Jurkat, Clone E6-1 (cell line): ENCODE data around the gene CDH4.
"Not testable (repeated sequence)": the region's sequence is repeated elsewhere in the genome, so short reads cannot be mapped to it uniquely, and the experiment has no call there.

Experiments
- DNase-seq: peaks from one replicate; pipeline ENCODE4 v3.0.0-alpha.2; 2011; ENCODE audit warnings: low read depth, low spot score
- H3K4me3 ChIP-seq: 2 replicates; pipeline ENCODE4 v1.5.1; 2011; ENCODE audit warnings: mild to moderate bottlenecking, low read length, control low read depth, moderate library complexity

CDH4 gene

DNA sequence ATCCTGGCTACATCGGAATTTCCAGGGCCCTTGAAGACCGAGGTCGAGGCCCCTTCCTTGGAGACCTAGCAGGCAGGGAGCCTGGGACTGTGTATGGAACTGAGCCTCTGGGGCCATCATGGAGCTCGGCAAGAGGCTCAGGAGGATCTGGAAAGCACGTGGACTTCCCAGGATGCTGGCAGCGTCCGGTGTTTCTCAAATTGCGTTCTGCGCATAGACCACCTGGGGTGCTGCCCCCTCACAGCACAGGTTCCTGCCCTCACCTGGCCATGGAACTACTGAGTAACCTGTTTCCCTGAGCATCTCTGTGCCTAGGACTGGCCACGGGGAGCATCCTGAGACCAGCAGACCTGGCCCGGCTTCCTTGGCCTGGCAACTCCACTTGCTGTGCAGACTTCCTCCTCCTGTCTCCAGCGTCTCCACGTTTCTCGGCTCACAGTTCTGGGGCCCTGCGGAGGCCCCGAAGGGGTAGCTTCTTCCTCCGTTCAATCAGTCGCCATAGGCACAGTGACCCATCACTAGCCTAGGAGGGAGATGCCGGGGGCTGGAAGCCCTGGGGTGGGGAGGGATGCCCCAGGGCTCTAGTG, 144.3 kb downstream of the CDH4 start:
- no peak for DNase-seq
- no peak overlapping the region for H3K4me3 ChIP-seq

DNA sequence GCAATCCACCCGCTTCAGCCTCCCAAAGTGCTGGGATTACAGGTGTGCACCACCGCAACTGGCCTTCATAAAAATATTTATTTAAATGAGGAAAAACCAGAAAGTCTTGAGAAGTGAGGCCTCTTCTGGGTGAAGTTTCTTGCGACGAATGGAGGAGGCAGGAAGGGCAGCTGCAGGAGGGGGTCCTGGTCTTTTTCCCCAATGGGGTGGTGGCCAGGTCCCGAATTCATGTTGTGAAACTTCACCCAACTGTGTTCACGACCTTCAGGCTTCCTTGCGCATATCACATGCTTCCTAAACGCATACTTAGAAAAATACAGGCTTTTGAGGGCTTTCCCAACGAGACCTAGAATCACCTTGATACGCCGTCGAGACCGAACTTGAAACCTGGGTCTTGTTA, 145.1 kb downstream of the CDH4 start:
- no peak overlapping the region for H3K4me3 ChIP-seq
- no peak for DNase-seq

DNA sequence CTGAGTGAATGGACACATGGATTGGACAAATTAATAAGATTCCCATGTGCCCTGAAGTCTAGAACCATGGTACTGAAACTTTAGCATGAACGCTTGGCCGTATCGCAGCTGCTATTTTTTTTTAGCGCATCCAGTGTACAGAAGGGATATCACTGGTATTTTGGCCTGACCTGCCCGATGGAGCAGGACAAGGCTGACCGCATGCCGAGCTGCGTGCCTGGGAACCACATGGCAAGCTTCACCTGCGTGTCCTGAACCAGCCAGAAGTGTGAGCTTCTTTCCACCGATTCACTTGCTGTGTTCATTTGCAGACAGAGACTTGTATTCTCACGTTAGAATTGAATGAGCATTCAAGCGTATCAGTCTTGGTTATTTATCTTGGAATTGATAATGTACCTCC, 145.7 kb downstream of the CDH4 start:
- no peak overlapping the region for H3K4me3 ChIP-seq
- DNase-seq, result no peak

DNA sequence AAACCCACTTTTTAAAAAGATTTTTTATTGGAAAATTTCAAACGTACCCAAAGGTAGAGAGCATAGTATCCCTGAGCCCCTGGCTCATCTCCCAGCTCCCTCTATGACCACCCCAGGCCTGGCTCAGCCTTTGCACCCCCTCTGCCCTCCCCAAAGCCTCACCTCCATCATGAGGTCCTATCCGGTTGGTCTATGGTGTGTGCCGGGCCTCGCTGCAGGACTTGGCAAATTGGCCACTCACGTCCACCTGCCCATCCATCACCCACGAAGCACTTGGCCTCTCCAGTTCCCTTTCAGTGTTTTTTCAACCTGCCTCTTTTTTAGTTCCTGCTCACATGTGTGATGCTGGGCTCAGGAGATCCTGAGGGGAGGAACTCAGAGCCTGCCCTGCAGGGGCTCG, 147.4 kb downstream of the CDH4 start:
- H3K4me3 ChIP-seq, result no peak overlapping the region
- DNase-seq, result no peak

DNA sequence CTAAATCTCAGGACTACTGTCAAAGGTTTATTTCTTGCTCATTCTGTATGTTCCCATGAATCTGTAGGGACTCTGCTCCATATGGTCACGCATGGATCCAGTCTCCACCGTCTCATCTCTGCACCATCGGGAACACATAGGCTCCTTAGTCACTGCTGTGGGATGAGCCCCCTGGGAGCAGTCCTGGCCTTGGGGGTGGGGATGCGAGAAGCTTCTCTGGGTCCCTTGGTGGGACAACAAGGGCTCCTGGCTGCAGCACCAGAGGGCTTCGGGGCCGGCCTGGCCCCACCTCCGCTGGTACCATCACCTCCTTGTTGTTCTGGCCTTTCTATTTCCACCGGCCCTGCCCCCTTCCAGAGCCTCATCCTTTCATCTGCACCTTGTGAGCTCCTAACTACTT, 148.4 kb downstream of the CDH4 start:
- no peak overlapping the region for H3K4me3 ChIP-seq
- no peak for DNase-seq

DNA sequence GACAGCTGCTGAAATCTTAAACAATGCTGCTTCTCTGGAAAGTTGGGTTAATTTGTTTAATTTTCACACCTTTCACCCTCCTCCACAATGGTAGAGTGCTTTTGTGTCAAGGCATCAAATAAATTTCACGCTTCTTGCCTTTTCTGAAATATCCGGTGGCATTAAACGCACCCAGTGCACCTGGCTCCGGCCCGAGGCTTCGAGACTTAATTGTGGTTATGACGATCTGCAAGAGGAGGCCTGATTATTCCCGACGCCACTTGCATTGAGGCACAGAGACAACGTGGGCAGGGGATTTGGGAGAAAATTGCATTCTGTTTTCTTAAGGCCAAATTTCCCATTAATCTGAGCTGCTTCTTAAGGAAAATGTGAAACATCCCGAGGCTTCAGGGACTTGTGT, 152.2 kb downstream of the CDH4 start:
- DNase-seq, result no peak
- no peak overlapping the region for H3K4me3 ChIP-seq

DNA sequence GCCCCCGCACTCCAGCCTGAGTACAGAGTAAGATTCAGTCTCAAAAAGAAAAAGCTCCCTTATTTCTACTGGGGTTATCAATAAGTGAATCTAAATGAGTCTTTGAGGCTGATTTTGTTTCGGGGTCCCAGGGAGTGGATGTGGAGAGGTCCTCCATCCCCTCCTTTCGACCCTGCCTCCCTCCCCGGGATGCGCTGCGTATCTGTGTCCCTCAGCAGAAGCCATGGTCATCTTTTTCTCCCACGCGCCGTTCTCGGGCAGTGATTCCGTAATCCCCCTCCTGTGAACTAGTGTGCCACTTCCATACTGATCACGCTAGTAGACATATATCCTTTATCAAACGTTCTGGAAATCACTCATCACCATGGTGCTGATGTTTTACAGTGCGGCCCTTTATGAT, 152.9 kb downstream of the CDH4 start:
- no peak overlapping the region for H3K4me3 ChIP-seq
- no peak for DNase-seq

DNA sequence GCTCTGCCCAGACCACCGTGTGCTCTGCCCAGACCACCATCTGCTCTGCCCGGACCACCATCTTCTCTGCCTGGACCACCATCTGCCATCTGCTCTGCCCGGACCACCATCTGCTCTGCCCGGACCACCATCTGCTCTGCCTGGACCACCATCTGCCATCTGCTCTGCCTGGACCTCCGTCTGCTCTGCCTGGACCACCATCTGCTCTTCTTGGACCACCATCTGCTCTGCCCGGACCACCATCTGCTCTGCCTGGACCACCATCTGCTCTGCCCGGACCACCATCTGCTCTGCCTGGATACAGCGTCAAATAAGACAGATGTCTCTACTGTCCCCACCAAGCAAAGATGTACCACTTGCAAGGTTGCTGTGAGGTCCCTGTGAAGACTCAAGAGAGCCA, 154.7 kb downstream of the CDH4 start:
- DNase-seq, H3K4me3 ChIP-seq: not testable (repeated sequence)

DNA sequence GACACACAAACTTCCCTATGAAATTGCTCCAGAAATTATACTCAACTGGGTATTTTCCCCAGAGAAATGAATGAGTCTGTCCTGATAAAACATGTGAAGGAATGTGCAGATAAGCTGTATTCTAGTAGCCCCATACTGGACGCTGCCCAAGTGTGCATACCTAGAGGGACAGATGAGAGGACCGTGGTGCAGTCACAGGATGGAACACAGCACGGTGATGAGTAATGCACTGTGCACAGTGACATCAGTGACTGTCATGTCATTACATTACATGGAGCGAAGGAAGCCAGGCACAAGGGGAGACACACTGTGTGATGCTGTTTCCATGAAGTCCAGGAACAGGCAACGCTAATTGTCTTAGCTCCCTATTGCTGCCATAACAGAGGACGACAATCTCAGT, 155.5 kb downstream of the CDH4 start:
- no peak for DNase-seq
- H3K4me3 ChIP-seq, result no peak overlapping the region

DNA sequence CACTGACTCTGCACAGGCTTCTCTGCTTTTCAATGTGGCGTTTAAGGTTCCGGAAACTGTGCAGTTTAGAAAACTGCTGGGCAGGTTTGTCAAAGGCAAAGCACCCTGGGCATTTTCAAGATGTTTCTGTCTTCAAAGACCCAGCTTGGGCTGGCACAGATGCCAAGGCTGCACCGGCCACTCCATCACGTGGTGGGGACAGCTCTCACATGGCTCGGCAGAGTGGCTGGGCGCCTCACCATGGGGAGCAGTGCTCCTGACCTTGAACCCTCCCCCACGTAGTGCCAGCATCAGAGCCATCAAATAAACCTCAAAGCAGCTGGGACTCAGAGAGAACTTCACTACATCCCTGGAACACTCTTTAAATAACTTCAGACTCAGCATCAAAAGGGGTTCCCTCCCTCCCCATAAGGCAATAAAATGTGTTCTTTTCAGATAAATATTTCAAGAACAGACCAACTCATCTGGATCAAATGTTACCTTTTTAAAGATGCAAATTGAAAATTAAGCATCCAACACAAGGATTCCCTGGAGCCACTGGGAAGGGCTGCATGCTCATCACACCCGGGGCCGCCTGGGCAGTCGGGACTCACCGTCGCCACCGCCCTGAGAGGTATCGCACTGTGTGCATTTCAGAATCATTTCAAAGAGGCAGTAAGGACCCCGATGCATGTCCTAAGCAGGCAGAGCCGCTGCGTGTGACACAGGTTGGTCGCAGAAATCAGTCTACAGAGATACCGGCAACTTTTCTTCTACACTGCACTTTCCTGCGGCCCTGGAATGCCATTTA, 157.1 kb downstream of the CDH4 start:
- no peak for DNase-seq
- H3K4me3 ChIP-seq, result no peak overlapping the region

DNA sequence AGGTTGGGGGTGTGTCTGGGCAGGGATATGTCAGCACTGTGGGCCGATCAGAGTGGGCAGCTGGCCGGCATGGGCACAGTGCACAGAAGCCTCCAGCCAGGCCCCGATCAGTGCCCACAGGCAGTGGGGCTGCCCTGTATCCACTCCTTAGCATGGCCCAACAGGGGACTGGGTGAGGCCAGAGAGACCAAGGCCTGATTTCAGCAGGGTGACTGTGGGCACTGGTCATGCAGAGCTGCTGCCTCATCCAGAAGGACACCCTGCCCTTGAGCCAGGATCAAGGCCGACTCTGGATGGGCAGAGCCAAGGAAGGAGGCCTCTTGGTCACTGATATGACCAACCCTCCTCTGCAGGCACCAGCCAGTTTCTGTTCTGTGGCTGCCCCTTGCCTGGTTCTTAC, 159.7 kb downstream of the CDH4 start:
- no peak overlapping the region for H3K4me3 ChIP-seq
- no peak for DNase-seq

DNA sequence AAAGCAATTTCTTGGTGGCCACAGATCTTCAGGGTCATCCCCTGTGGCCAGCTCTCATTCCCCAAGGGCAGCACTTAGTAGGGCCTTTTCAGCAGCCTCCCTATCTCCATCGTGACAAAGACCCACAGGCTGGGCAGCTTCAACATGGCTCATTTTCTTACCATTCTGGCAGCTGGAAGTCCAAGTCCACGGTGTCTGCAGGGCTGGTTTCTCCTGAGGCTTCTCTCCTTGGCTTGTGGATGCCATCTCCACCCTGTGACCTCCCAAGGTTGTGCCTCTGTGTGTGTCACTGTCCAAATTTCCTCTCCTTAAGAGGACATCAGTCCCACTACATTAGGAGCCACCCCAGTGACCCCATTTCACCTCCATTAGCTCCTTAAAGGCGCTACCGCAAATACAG, 161.7 kb downstream of the CDH4 start:
- no peak for DNase-seq
- no peak overlapping the region for H3K4me3 ChIP-seq

DNA sequence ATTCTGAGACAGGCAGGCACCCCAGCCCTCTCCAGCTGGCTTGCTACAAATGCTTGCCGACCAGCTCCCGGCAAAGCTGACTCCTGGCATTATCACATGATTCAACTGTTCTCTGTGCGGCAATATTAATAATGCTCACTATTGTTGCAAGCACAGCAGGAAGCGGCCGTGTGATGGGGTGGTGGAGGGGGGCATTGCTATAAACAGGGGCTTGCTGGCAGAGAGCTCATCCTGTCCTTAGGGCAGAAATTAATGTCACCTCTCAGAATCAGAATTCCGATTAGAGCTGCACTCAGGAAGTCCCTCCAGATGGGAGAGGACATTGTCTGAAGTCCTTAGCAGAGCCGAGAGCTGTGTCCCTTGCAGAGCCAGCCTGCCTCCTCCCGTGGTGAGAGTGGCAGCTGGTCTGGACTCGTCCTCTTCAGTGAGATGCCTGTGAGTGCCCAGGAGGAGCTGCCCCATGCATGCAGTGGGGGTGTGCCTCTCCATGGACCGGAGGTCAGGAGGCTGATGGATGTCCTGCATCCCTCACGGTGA, 162.5 kb downstream of the CDH4 start:
- no peak overlapping the region for H3K4me3 ChIP-seq
- DNase-seq, result no peak

DNA sequence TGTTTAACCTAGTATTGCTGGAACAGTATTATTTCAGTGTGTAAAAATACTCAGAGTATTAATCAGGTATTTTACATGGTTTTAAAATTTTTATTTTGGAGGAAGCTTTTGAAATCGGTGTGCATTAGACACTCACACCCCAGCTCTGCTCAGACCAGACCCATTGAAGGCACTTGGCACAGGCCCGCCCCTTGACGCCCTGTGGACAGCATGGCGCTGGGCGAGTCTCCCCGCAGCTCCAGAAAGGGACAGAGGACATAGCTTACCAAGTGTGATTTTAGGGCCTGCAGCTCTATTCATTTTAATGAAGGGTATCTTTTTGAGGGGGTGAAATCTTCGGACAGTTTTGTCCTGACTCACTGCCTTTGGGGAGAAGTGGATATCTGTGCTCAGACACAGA, 164.5 kb downstream of the CDH4 start:
- no peak overlapping the region for H3K4me3 ChIP-seq
- no peak for DNase-seq

DNA sequence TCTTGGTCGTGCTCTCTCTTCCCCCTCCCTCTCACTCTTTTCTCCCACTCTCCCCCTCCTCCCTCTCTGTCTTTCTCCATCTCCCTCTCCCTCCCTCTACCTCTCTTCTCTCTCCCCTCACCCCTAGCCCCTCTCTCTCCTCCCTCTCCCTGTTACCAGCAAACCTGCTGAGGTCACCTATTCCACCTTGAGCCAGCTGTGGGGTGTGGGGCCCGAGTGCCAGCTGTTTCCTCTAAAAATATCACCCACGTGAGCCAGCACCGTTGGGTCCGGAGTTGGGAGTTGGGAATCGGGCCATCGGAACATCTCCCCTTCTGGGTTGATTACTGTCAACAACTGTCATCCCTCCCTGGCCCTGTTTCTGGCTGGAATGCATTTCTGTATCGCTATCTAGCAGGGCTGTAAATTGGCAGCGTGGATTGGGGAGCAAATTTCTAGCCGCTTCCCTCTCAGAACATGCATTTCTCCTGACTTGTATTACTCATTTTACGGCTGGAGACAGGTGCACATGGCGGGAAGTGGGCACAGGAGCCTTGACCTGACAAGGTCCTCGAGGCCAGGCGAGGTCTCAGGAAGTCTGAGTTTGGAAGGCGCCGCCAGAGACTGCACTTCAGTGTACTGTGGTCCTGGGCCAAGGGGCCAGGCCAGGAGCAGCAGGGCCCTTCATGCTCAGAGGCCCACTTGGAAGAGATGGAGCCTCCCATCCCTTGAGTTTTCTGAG, 165.3 kb downstream of the CDH4 start:
- no peak for DNase-seq
- no peak overlapping the region for H3K4me3 ChIP-seq

DNA sequence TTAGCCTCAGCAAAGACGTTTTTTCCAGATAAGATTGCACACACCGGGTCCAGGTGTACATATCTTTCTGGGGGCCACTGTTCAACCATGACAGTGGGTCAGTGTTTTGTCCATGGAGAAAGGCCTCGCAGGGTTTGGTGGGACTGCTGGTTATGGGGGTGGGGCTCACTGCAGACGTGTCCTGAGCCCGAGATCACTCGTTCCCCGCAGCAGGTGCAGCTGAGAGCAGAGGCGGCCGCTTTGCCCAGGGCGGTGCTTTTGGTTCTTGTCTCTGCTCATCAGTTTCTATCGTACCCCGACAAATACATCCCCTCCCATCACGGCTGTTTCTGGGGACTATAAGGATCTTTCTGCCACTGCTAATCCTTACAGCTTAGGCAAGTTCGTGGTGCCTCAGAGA, 166.9 kb downstream of the CDH4 start:
- no peak for DNase-seq
- H3K4me3 ChIP-seq, result no peak overlapping the region

DNA sequence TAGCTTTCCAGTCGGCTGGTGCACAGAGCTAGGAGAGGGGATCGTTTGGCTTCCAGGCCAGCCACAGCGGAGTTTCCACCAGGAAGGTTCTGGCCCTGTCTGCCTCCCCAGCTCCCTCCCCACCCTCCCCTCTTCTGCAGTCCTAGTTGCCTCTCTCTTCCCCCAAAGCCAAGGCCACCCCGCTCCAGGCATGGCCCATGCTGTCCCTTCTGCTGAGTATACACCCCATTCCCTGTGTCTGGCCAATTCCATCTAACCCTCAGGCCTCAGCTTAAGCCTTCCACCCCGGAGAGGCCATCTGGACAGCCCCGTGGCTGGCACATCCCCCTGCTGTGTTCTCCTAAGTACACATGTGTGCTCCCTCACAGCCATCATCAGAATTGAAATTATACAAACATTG, 167.4 kb downstream of the CDH4 start:
- H3K4me3 ChIP-seq, result no peak overlapping the region
- DNase-seq, result no peak

DNA sequence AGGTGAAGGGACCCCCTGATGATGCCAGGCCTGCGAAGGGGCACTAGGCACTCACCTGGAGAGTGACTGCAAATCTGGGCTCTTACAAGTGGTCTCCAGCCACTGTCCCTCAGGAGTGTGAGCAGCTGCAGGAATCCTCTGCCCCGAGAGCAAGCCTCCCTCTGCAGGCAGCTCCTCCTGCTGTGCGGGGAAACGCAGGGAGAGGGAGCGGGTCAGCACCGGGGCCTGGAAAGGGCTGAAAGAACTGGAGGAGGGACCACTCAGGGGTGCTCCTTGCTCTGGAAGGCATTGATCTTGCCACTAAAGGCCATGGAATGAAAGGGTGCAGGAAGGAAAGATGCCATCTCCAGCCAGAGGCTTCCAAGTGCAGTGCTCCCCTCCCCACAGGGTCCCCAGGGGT, 168.0 kb downstream of the CDH4 start:
- DNase-seq, result no peak
- H3K4me3 ChIP-seq, result no peak overlapping the region

DNA sequence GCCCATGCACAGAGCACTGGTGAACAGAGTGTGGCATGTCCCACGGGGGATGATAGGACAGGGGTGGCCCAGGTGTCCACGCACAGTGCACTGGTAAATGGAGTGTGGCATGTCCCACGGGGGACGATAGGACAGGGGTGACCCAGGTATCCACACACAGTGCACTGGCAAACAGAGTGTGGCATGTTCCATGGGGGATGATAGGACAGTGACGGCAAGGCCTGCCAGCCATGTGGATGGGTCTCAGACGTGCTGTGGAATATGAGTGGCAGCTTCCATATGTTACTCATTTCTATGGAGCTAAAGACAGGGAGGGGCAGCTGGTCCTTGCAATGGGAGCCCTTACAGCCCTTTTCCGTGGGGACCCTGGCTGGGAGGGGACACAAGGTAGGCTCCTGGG, 168.7 kb downstream of the CDH4 start:
- DNase-seq, result no peak
- no peak overlapping the region for H3K4me3 ChIP-seq

DNA sequence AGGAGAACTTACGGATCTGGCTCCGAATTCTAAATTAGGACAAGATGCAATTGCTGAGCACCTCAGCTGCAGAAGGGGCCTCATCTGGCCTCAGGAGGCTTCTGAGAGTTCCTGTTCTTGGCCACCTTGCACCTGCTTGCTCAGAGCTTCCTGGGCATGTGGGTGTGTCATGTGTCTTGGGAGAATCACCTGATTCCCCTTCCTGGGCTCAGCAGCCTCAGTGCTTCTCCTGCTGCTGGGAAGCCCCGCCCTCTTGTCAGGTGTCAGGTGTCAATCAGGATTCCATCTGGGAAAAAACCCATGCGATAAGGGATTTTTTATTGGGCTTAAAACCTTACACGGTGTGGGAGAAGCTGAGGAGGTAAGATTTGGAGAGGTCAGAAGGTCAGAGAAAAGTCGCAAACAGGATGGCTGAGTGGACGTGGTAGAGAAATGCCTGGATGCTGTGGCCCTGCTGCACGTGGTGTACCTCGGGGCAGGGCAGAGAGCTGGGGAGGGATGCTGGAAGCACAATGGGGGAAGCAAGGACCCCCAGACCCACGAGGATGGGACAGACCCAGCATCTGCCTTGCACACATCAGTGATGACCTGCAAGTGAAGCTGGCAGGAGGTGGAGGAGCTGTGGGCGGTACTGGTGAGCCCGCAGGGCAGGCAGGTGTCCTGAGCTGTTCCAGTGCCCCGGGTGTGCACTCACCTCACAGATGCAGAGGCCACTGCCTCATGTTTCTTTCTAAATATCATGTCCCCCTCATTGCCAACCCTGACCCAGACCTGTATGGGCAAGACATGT, 170.8 kb downstream of the CDH4 start:
- DNase-seq, result no peak
- no peak overlapping the region for H3K4me3 ChIP-seq
